Stomach (tissue), 4 donors: Measurements from ENCODE around the gene ZNF14.

Source experiments
- POLR2A ChIP-seq, 4 donors: fragments of 450-650 bp; IDR thresholded peaks; one replicate each; pipeline ENCODE4 v1.6.1; 2016; ENCODE audit warnings: antibody characterized with exemption in 4 of 4, control low read depth in 2 of 4, mild to moderate bottlenecking in 1 of 4, moderate library complexity in 1 of 4
- TF ChIP-seq, protein P1 (sequence below), 7 experiments: fragments of 450-650 bp in 4 of 7; fragments of 200-600 bp in 3 of 7; sonication (generic) in 3 of 7; IDR thresholded peaks; one replicate each; pipeline ENCODE4 v1.5.1; 2016 to 2019; ENCODE audit warnings: antibody characterized with exemption in 7 of 7, control low read depth in 2 of 7, mild to moderate bottlenecking in 1 of 7

GRCh38 chr19:19662344-19662743 lies 70.6 kb downstream of the ZNF14 start:
- TF ChIP-seq, protein P1, sequence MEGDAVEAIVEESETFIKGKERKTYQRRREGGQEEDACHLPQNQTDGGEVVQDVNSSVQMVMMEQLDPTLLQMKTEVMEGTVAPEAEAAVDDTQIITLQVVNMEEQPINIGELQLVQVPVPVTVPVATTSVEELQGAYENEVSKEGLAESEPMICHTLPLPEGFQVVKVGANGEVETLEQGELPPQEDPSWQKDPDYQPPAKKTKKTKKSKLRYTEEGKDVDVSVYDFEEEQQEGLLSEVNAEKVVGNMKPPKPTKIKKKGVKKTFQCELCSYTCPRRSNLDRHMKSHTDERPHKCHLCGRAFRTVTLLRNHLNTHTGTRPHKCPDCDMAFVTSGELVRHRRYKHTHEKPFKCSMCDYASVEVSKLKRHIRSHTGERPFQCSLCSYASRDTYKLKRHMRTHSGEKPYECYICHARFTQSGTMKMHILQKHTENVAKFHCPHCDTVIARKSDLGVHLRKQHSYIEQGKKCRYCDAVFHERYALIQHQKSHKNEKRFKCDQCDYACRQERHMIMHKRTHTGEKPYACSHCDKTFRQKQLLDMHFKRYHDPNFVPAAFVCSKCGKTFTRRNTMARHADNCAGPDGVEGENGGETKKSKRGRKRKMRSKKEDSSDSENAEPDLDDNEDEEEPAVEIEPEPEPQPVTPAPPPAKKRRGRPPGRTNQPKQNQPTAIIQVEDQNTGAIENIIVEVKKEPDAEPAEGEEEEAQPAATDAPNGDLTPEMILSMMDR (IDR thresholded peaks at IDR 0.05), result no peak
- TF ChIP-seq POLR2A (IDR thresholded peaks at IDR 0.05), result no peak
